ENCODE data around the gene SORBS1. TPM values are rescaled to one million over a fixed set of nuclear protein-coding genes. Genes with fewer than 3 reads are reported as not detected.
A peak's percentile ranks its signal among the peaks of the same experiment; 100 is the strongest.

Gene SORBS1
- total and polyA plus RNA-seq, 12 donors: 140 to 1,253 (median 1,042) TPM

DNA sequence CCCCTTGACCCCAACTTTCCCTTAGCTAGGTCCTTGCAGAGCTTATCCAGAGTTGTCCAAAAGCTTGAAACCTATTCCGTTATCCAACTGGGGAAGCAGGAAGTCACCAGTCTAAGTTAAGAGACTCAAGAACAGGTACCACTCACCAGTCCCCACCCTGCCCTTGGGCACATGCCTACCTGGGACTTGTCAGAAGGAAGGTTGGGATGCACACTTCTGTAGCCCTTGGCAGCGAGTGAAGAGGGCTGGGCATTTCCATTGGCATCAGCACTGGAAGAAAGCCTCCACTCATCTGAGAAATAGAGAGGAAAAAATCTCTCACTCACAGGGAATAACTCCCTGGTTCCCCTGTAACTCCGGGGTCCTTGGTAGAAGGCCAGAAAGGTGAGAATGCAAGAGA lies 139.4 kb downstream of the SORBS1 start:
- WGBS, 2 donors: 69 to 74% methylated on average over 3 of the region's 3 CpGs
- Histone ChIP-seq H3K27me3 (no peaks in the 10 kb centered on the region), H3K9me3 (no peaks in the 10 kb centered on the region), H3K4me1 (peaks cover 7 to 91% (median 63%) of the 10 kb centered on the region in 9 donors), H3K36me3 (peaks cover 0 to 84% (median 5%) of the 10 kb centered on the region in 9 donors), H3K4me3 (peak overlapping the region in 1 of 10 donors; percentile 20), H3K27ac (peak overlapping the region in 7 of 10 donors; percentile 26 to 97 (median 92))
- intact Hi-C loops (cut with DNase I): loop anchor here in 4 of 10 donors (5.0 to 10.0 kb wide), 2 partner anchors 44 to 47 kb away; no protein-coding TSS in a partner anchor
- TF ChIP-seq, protein P1, sequence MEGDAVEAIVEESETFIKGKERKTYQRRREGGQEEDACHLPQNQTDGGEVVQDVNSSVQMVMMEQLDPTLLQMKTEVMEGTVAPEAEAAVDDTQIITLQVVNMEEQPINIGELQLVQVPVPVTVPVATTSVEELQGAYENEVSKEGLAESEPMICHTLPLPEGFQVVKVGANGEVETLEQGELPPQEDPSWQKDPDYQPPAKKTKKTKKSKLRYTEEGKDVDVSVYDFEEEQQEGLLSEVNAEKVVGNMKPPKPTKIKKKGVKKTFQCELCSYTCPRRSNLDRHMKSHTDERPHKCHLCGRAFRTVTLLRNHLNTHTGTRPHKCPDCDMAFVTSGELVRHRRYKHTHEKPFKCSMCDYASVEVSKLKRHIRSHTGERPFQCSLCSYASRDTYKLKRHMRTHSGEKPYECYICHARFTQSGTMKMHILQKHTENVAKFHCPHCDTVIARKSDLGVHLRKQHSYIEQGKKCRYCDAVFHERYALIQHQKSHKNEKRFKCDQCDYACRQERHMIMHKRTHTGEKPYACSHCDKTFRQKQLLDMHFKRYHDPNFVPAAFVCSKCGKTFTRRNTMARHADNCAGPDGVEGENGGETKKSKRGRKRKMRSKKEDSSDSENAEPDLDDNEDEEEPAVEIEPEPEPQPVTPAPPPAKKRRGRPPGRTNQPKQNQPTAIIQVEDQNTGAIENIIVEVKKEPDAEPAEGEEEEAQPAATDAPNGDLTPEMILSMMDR (IDR thresholded peaks at IDR 0.05): no peak
- DNase-seq (no peak), ATAC-seq (peak in 1 of 8 donors; percentile 11)

- DNase-seq (no peak), ATAC-seq (peak in 2 of 8 donors; percentile 36 to 44)
- H3K9me3 ChIP-seq: no peaks in the 10 kb centered on the region
- peaks cover 11 to 94% (median 70%) of the 10 kb centered on the region in 9 donors for H3K4me1 ChIP-seq
- WGBS, 2 donors: 68 to 71% methylated on average over 3 of the region's 3 CpGs
- H3K27ac ChIP-seq: peak overlapping the region in 8 of 10 donors; percentile 23 to 97 (median 93)
- H3K4me3 ChIP-seq: no peak overlapping the region
- H3K36me3 ChIP-seq: peaks cover 0 to 63% (median 4%) of the 10 kb centered on the region in 9 donors
- intact Hi-C loops (cut with DNase I): loop anchor here in 1 of 10 donors (5.0 kb wide), 1 partner anchor 42 kb away; no protein-coding TSS in a partner anchor
- H3K27me3 ChIP-seq: no peaks in the 10 kb centered on the region
- TF ChIP-seq, protein P1 (IDR thresholded peaks at IDR 0.05): no peak
Observed at GRCh38 chr10:95419399-95419798, 141.8 kb downstream of the SORBS1 start.

GRCh38 chr10:95416973-95417372 lies 144.2 kb downstream of the SORBS1 start:
- intact Hi-C loops (cut with DNase I): loop anchor here in 1 of 10 donors (5.0 kb wide), 1 partner anchor 40 kb away; no protein-coding TSS in a partner anchor
- WGBS, 2 donors: 83 to 90% methylated on average over 7 of the region's 7 CpGs
- TF ChIP-seq, protein P1 (IDR thresholded peaks at IDR 0.05): no peak
- Histone ChIP-seq H3K9me3 (no peaks in the 10 kb centered on the region), H3K27me3 (no peaks in the 10 kb centered on the region), H3K27ac (peak overlapping the region; percentile 11 to 97 (median 92)), H3K36me3 (peaks cover 0 to 44% (median 0%) of the 10 kb centered on the region in 9 donors), H3K4me3 (no peak overlapping the region), H3K4me1 (peaks cover 11 to 94% (median 60%) of the 10 kb centered on the region in 9 donors)
- peak in 1 of 2 donors; percentile 53 for DNase-seq
- ATAC-seq: no peak

GRCh38 chr10:95416270-95416669 lies 144.9 kb downstream of the SORBS1 start:
- peaks cover 11 to 90% (median 60%) of the 10 kb centered on the region in 9 donors for H3K4me1 ChIP-seq

More at GRCh38 chr10:95416270-95416669, 144.9 kb downstream of the SORBS1 start:
- TF ChIP-seq, protein P1 (IDR thresholded peaks at IDR 0.05): no peak
- no peaks in the 10 kb centered on the region for H3K9me3 ChIP-seq
- no peaks in the 10 kb centered on the region for H3K27me3 ChIP-seq
- ATAC-seq (no peak), DNase-seq (no peak)
- 39 to 46% methylated on average over 4 of the region's 4 CpGs for WGBS, 2 donors
- peaks cover 0 to 37% (median 0%) of the 10 kb centered on the region in 9 donors for H3K36me3 ChIP-seq
- H3K27ac ChIP-seq: peak overlapping the region; percentile 83 to 97 (median 93)
- H3K4me3 ChIP-seq: peak overlapping the region in 5 of 10 donors; percentile 36 to 56 (median 50)
- intact Hi-C loops (cut with DNase I): loop anchor here in 1 of 10 donors (5.0 kb wide), 1 partner anchor 39 kb away; no protein-coding TSS in a partner anchor
